Activated effector memory CD4-positive, alpha-beta T cell treated with anti-CD3 and anti-CD28 coated beads, Interleukin-2, amount 50 U/mL, for 16 hours (primary cell): Measurements from ENCODE around the gene TNP2.

Experiments used
- DNase-seq: peaks from one replicate; pipeline ENCODE4 v3.0.0-alpha.2; 2020

TNP2 gene

DNA sequence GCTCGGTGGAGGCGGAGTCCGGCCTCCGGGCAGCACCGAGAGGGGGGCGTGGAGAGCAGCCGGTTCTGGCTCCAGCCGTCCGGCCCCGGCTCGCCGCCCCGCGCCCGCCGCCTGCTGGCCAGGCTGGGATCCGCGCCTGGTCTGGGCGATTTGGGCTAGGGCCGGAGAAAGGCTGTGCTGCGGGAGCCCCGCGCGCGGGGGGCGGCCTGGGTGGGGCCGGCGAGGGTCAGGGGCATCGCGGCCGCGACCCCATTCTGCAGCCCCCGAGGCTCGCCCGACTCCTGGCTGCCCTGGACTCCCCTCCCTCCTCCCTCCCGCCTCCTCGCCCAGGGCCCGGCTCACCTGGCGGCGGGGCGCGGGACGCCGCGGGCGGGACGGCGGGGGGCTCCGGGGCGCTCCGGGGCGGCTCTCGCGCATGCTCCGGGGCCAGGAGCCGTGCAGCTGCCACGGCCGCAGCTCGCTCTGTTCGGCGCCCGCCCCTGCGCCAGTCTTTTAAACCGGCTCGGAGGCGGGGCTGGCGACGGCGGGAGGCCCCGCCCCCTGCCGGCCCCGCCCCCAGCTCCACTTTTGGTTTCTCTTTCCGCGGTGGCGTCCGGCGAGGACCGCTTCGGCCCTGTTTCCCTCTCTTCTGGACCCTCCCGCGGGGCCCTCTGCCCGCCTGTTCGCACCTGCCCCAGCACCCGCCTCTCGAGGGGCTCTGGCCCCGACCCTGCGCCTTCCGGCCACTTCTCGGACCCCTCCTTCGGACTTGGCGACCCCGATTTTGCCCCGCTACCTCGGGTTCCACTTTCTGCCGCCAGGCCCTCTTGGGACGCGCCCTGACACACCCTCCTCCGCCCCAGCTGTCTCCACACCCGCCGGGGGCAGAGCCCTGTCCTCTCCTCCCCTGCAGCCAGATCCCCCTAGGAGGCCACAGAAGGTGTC lies 13.1 kb downstream of the TNP2 start, which contains the start of gene SOCS1:
Gene SOCS1 (minus strand): TSS at position 468 of the 924 bp plus-strand sequence. CDS start 726 bp downstream, outside the sequence.
- peak; percentile 96 for DNase-seq

DNA sequence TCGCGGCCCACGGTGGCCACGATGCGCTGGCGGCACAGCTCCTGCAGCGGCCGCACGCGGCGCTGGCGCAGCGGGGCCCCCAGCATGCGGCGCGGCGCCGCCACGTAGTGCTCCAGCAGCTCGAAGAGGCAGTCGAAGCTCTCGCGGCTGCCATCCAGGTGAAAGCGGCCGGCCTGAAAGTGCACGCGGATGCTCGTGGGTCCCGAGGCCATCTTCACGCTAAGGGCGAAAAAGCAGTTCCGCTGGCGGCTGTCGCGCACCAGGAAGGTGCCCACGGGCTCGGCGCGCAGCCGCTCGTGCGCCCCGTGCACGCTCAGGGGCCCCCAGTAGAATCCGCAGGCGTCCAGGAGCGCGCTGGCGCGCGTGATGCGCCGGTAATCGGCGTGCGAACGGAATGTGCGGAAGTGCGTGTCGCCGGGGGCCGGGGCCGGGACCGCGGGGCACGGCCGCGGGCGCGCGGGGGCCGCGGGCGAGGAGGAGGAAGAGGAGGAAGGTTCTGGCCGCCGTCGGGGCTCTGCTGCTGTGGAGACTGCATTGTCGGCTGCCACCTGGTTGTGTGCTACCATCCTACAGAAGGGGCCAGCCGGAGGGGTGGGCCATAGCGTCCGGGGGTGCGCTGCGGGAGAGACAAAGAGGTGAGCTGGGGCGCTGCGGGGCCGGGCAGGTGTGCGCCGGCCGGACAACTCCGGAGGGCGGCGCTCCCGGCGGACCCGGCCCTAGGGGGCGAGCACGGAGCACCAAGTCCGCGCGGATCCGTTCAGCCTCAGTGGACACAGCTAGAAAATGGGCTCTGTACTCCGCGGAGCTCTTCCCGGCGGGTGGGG lies 14.0 kb downstream of the TNP2 start:
- DNase-seq = peak; percentile 86

DNA sequence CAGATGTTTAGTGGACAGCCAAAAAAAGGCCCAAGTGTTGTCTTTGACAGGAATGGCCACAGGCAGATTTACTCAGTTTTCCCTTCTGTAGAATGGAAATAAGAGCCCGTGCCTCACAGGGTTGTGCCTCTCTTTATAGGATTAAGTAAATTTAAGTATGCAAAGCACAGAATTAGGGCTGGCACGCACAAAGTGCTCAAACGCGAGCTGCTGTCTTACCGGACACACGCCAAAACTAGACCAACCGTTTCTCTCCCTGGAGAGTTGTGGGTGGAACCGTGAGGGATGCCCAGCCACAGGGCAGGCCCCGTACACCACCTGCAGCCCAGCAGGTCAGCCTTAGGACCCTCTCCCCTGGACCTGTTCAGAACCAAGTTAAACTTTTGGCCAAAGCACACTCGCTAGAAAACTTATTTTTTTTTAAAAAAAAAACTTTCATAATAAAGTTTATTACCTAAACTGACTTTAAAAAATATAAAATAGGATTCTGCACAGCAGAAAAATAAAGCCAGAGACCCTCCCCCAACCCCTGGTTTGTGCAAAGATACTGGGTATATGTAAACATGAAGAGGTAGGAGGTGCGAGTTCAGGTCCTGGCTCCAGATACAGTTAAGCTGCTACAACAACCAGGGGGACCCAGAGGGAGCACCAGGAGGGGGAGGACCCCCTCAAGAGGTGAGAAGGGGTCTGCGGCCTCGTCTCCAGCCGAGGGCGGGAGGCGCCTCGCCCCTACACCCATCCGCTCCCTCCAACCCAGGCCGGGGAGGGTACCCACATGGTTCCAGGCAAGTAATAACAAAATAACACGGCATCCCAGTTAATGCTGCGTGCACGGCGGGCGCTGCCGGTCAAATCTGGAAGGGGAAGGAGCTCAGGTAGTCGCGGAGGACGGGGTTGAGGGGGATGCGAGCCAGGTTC lies 14.9 kb downstream of the TNP2 start:
- DNase-seq = peak; percentile 69

DNA sequence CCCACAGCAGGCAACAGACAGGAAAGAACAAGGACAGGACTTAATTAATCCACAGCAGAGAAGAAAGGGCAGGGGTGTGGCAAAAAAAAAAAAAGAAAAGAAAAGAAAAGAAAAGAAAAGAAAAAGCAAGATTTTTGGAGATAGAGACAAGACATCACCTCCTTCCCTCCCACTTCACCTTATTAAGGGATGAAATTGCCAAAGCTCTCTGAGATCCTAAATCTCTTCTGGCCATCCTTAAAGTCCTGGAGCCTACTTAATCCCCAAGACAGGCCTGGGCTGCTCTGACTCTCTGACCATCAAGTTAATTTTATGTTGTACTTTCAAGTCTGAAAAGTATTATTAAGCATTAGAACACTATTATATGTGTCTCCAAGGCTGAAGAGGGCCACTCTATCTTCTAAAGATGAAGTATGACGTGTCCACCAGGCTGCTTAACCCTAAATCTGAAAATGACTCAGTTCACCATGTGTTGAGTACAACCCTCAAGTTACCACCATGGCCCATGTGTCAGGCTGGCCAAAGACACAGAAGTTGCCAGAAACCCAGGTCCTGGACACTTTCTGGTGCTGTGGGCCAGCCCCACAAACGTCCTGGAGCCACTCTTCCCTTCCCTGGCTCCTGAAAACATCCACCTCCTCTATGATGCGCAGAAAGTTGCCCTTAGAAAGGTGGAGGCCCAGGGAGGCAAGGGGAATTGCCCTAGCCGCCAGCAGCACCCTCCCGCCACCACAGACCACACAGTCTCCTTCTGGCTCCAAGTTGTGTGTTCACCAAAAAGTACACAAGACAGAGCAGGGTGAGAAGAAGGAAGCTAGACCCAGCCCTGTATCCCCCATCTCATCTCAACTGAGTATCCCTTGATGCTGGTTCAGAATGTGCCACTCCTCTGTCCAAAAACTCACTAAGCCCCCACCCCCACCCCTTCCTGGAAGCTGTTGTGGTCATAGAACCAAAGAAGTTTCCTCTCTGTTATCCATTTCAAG lies 15.8 kb downstream of the TNP2 start:
- peak; percentile 79 for DNase-seq

DNA sequence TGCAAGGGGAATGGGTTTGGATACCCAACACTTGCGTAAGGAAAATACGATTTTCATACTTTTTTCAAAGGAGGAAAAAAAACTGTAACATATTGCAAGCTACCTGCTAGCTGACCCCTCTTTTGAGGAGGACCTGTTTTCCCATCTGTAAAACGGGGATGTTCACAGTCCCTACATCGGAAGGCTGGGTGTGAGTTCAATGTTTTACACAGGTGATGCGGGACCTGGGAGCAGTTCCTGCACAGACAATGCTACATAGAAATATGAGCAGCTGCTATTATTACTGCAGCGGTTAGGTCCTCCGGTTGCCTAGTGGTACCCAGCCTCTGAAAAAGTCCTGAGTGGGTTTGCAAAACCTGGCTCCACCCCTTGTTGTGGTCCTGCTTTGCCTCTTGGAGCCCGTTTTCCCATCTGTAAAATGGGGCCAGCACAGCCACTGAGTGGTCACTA lies 16.6 kb downstream of the TNP2 start:
- no peak for DNase-seq

DNA sequence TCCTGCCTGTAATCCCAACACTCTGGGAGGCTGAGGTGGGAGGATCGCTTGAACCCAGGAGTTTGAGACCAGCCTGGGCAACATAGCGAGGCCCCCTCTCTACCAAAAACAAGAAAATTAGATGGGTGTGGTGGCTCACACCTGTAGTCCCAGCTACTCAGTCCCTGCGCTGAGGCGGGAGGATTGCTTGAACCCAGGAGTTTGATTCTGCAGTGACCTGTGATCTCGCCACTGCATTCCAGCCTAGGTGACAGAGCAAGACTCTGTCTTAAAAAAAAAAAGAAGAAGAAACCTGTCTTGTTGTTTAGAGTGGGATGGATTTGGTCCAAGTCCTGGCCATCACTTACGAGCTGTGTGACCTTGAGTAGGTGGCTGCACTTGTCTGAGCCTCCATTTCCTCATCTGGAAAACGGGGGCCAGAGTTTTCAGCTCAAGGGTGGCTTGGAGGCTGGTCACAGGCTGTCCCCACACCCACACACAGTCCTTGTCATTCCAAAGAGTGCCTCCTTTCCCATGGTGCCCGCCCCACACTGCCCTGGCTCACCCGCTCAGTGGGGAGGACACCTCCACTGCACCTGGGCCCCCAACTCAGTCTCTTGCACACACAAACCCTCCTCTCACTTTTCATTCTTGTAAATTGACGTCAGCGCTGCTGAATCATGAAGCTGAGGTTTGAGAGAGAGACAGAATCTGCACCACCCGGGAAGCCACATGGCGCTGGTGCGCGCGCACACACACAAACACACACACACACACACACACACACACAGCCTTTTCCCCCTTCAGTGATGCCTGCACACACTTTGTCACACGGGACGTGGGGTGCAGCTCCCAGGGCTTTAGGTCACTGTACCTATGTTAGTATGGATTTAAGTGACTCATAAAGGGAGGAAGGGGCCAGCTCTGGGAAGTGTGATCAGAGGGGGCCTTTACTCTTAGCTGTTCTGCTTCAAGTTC lies 17.3 kb downstream of the TNP2 start:
- peak; percentile 90 for DNase-seq

DNA sequence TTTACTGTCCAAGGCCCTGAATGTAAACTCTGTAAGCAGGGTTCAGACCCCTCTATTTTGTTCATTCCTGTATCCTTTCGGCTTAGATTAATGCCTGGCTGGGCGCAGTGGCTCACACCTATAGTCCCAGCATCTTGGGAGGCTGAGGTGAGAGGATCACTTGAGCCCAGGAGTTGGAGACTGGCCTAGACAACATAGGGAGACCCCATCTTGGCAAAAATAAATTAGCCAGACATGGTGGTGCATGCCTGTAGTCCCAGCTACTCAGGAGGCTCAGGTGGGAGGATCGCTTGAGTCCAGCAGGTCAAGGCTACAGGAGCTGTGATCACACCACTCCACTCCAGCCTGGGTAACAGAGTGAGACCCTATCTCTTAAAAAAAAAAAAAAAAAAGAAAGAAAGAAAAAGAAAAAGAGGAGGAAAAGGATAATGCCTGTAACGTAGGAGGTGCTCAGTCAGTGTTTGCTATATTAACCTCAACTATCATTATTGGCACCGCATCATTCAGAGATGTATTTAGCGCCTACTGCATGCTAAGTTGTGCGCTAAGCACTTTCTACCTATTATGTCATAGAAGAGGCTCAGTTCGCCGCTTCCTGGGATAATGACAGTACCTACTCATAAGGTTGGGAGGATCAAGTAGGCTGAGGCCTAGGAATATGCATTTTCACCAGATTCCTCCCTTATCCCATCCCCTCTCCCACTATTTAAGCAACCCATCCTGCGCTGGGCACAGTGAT lies 18.2 kb downstream of the TNP2 start:
- DNase-seq = no peak

DNA sequence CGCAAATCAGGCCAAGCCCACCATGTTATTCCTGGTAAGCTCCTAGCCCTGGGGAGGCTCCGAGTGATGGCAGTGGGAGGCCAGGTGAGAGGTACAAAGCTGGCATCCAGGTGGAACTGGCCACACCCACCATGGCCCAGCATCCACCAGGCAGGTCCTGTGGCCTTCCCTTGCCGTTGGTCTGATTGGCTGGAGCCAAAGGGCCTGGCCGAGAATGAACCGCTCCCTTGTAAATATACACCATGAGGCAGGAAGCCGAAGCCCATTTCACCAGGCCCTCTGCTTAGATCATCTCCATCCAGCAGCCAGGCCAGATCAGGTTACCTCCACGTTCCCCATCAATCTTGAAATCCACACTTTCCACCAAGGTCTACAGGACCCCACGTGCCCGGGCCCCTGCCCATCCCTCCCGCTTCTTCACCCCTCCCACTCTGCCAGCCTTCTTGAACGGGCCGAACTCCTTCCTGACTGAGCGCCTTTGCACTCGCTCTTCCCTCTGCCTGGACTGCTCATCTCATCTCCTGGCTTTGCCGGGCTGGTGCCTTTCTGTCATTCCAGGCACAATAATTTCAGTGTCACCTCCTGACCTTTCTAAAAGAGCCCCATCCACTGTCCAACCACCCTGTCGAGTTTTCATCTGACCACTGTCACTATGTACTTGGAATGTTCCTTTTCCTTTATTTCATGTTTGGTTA lies 18.9 kb downstream of the TNP2 start:
- no peak for DNase-seq

DNA sequence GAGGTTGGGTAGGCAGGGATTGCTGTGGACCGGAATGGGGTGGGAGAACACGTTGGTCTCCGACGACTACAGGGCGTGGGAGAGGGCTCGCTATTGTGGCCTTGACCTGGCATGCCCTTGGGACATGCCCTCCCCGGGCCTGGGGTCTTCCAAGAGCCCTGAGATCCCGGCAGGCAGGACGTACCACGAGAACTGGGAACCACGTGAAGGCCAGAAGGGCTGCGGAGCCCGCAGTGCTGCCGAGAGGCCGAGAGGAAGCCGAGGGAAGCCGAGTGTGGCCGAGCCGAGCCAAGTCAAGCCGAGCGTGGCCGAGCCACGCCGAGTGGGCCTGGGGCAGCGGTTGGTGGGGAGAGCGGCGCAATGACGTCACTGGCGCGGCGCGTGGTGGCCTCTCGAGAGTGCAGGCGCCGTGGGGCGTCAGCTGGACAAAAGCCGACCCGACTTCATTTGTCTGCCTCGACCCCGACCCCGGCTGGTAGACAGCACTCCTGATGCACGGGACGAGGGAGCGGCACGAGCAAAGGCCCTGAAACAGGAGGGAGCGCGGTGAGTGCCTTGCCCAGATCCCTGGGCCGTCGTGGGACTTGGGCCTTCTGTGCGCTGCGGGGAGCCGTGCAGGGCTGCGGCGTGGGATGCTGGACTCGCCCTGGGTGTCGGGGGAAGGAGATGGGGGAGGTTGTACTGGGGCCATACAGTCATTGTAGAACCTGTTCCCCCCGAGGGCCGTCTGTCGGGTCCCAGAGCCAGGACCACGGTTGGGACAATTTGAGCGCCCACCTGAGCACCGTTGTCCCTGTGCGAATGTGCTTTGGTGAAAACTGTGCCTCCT lies 19.7 kb downstream of the TNP2 start:
- DNase-seq = no peak

DNA sequence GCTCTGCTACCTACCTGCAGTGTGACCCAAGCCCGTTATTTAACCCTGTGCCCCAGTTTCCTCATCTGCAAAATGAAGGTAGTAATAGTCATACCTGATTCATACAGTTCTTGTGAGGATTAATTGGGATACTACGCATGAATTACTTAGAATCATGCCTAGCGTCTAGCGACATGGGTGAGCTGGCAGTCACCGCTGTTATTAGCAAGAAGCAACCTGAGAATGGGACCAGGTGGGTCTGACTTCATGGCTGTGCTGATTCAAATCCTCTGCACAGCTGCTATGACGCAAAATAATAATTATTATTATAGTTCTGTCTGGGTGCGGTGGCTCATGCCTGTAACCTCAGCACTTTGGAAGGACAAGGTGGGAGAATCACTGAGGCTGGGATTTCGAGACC lies 21.0 kb downstream of the TNP2 start:
- DNase-seq = no peak

DNA sequence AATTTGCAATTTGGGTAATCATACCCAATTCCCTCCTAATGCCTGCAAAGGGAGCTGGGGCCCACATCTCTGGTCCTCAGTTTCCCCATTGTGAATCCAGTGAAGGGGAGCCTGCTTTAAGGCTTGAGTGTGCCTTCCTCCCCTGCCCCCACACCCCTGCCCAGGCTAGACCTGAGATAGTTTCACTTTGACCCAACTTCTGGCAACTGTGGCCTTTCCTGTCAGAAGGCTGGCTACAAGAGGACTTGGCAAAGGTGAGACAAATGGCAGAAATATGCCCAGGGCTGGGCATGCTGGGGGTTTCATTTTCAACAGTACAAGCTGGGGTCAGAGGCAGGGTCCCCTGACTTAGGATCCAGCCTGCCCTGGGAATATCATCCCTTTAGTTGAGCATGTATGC lies 23.1 kb downstream of the TNP2 start:
- no peak for DNase-seq

DNA sequence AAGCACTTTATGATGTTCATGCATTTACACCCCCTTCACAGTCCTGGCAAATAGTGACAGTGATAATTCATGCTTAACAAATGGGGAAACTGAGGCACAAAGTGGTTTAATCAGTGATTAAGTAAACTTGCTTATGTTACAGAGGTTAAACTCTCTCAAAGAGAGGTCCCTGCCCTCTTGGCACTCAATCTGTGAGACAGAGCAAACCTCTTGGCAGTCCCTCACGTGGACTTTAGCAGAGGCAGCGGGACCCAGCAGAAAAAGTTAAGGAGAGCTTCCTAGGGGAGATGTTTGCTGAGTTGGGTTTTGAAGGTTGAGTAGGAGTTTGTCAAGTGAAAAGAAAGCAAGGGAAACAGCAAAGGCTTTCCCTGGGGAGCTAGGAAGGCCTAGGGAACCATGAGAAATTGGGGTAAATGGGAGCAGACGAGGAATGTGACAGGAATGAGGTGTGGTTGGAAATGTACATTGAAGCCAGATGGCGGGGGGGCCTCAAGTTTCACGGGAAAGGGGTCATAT lies 23.8 kb downstream of the TNP2 start:
- no peak for DNase-seq

DNA sequence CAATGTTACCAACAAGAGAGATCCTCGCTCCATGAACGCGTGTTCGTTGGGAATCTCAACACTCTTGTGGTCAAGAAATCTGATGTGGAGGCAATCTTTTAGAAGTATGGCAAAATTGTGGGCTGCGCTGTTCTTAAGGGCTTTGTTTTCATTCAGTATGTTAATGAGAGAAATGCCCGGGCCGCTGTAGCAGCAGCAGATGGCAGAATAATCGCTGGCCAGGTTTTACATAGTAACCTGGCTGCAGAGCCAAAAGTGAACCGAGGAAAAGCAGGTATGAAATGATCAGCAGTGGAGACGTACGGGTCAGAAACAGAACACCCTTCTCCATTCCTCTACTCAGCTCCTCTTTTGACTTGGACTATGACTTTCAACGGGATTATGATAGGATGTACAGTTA lies 26.5 kb downstream of the TNP2 start:
- no peak for DNase-seq

DNA sequence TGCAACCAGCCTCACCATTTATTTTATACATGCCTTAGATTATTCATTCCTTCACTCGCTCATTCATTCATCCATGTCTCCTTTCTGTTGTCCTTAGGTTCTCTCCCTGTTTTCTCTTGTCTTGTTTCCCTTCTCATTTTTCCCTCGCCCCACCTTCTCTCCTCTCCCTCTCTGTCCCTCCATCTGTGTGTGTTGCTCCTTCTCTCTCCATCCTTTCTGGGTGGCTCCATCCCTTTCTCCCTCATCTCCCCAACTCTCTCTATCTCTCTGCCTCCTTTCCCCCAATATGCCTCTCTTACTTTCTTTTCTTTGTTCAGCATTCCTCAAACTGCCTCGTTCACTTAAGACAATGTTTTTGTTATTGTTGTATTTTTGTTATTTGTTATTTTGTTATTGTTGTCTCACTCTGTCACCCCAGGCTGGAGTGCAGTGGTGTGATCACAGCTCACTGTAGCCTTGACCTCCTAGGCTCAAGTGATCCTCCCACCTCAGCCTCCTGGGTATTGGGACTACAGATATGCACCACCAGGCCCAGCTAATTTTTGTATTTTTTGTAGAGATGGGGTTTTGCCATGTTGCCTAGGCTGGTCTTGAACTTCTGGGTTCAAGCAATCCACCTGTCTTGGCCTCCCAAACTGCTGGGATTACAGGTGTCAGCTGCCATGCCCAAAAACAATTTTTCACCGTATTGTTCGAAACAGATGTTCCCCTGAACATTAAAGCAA lies 27.5 kb downstream of the TNP2 start:
- DNase-seq = no peak

DNA sequence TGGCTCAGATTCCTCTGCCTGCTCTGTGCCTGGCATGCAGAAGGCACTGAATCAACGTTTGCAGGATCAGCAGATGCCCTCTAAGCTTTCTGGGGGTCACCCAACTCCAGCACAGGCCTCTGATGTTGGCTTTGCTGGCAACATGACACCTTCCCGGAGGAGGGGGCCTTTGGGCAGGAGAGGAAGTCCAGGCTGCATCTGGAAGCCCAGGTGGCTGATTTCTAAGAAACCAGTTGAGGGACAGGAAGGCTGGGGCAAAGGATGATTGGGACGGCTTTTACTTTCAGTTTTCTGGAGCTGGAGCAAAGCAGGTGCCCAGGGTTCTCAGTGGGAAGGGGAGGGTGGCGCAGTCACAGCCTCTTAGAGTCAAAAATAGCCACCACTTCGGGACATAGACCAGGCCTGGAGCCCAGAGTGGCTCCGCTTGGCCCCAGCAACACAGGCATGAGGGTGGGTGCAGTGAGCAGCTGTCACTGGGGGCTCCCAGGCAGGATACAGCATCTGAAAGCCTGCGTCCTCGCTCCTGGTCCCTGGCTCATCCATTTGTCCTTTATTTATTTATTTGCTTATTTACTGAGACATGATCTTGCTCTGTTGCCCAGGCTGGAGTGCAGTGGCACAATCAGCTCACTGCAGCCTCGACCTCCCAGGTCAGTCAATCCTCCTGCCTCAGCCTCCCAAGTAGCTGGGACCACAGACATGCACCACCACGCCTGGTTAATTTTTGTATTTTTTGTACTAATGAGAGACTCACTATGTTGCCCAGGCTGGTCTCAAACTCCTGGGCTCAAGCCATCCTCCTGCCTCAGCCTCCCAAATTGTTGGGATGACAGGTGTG lies 28.3 kb downstream of the TNP2 start:
- DNase-seq = no peak
